Esophagus muscularis mucosa (tissue), 4 donors: Measurements from ENCODE around the gene MTCH1.
A peak's percentile ranks its signal among the peaks of the same experiment; 100 is the strongest.

ENCODE experiments used
- EP300 ChIP-seq: sonication (generic); formaldehyde crosslinking; IDR thresholded peaks from one replicate; pipeline ENCODE4 v1.6.1; 2017; ENCODE audit warnings: antibody characterized with exemption
- POLR2A ChIP-seq: fragments of 450-650 bp; IDR thresholded peaks from one replicate; pipeline ENCODE4 v1.6.1; 2017; ENCODE audit warnings: antibody characterized with exemption, moderate library complexity, mild to moderate bottlenecking, low read depth
- POLR2AphosphoS5 ChIP-seq, 2 donors: sonication (generic); formaldehyde crosslinking; IDR thresholded peaks; one replicate each; pipeline ENCODE4 v1.6.1; 2017; ENCODE audit warnings: antibody characterized with exemption in 2 of 2
- TF ChIP-seq, protein P1 (sequence below), 3 experiments: fragments of 200-600 bp in 2 of 3; fragments of 450-650 bp in 1 of 3; sonication (generic) in 2 of 3; IDR thresholded peaks; one replicate each; pipeline ENCODE4 v1.5.1; 2017 to 2019; ENCODE audit warnings: antibody characterized with exemption in 3 of 3, mild to moderate bottlenecking in 2 of 3, moderate library complexity in 1 of 3

DNA sequence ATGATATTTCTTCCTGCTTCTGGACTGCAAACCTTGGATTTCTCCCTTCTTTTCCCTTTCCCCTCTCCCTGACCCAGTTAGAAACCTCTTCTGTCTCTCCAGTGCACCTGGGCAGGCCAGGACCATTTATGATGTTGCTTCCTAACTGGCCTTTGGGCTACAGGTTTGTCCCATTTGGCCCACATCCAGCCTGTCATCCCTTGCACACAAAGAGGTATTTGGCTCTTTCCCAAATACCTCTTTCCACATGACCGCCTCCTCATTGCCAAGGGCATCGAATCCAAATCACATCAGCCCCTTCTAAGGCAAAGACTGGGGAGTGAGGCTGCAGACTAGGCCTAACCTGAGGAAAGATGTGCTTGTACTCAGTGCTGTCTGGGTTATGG is 33.1 kb upstream of the MTCH1 start:
- no peak for TF ChIP-seq POLR2A
- TF ChIP-seq, protein P1, sequence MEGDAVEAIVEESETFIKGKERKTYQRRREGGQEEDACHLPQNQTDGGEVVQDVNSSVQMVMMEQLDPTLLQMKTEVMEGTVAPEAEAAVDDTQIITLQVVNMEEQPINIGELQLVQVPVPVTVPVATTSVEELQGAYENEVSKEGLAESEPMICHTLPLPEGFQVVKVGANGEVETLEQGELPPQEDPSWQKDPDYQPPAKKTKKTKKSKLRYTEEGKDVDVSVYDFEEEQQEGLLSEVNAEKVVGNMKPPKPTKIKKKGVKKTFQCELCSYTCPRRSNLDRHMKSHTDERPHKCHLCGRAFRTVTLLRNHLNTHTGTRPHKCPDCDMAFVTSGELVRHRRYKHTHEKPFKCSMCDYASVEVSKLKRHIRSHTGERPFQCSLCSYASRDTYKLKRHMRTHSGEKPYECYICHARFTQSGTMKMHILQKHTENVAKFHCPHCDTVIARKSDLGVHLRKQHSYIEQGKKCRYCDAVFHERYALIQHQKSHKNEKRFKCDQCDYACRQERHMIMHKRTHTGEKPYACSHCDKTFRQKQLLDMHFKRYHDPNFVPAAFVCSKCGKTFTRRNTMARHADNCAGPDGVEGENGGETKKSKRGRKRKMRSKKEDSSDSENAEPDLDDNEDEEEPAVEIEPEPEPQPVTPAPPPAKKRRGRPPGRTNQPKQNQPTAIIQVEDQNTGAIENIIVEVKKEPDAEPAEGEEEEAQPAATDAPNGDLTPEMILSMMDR (IDR thresholded peaks at IDR 0.05), result no peak
- TF ChIP-seq POLR2AphosphoS5 (IDR thresholded peaks at IDR 0.05), result peak; percentile 55 to 69
- TF ChIP-seq EP300, result no peak
